ENCODE data around the gene POLR2L.

POLR2L gene

DNA sequence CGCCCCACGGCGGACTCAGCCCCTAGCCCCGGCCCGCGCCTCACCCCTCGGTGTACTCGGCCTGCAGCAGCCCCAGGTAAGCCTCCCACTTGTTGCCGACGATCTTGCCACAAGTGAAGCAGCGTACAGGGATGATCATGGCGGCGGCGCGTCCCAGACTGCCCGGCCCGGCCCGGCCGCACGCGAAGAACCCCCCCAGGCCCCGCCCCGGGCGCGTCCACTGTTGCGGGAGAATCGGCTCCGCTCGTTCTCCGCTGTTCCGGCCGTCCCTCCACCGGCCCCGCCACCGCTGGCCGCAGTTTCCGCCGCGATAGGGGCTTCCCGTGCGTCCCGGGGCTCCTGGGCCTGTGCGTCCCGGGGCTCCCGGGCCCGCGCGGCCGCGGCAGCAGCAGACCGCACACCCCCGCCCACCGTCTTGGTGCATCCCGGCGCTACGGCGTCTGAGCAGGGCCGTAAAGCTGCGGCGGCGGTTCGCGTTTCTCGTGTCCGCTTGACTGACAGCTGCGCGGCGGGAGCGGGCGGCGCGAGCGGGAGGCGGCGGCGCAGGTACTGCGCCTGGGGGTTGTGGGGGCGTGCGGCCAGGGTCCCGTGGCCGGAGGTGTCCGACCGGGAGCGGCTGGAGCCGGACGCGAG lies at the start of gene POLR2L, which contains the start of gene TSPAN4:
Gene POLR2L (minus strand): TSS at position 160 of the 633 bp plus-strand sequence. CDS start 21 bp downstream, at position 139.
Gene TSPAN4 (plus strand): TSS at position 483 of the 633 bp plus-strand sequence. CDS start 7,453 bp downstream, outside the sequence.
- in situ Hi-C loops (cut with MboI; ENCODE audit: low sequenced_read_pairs) = no loop called here

GRCh38 chr11:890794-891540 lies 48.6 kb upstream of the POLR2L start:
- in situ Hi-C loops (cut with MboI; ENCODE audit: low sequenced_read_pairs) = no loop called here

GRCh38 chr11:889687-890475 lies 47.6 kb upstream of the POLR2L start:
- in situ Hi-C loops (cut with MboI; ENCODE audit: low sequenced_read_pairs) = no loop called here

GRCh38 chr11:889257-889656 lies 46.9 kb upstream of the POLR2L start:
- in situ Hi-C loops (cut with MboI; ENCODE audit: low sequenced_read_pairs) = no loop called here

DNA sequence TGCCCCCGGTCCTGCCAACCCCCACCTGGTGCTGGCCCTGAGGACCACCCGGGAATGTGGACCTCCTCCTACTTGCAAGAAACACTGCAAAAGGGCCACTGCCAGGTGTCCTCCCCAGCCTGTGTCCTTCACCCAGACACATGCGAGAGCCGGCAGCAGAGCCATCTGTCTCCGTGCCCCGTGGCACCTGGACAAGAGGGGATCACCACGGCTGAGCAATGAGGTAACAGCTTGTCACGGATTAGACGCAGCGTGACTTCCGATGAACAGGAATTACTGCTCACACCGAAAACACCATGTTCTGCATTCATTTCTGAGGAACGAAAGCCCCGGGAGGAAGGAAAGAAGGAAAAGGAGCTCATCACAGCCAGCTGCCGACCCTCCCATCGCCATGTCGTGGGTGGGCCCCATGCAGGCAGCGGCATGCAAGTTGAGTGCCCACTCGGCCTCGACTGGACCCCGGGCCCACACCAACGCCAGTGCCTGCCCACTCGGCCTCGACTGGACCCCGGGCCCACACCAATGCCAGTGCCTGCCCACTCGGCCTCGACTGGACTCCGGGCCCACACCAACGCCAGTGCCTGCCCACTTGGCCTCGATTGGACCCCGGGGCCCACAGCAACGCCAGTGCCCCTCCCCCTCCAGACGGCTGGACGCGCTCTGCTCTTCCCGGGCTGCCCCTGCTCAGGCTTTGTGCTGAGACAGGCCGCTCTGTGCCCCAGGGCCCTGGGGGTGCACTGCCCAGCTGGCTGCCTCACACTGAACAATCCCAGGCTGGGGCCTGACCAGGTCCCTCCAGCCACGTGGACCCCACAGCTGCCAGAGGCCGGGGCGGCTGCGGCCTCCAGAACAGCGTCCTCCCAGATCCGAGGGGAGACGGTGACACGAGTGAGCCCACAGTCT lies 46.2 kb upstream of the POLR2L start:
- in situ Hi-C loops (cut with MboI; ENCODE audit: low sequenced_read_pairs) = no loop called here

DNA sequence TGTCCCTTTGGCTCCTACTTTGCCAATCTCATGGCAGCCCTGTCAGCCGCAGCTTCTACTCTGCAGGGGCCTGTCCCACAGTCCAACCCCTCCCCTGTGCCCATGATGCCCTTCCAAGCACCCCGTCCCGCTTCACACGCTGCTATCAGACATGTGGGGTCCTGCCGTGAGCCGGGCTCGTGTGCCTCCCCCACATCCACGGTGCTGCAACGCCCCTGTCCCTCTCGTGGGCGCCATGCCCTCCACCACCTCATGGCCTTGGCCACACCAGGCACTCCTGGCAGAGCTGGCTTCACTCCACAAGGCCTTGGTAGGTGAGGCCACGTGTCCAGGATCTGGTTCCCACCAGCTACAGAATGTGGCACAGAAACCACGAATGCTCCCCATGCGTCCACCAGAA lies 45.3 kb upstream of the POLR2L start:
- in situ Hi-C loops (cut with MboI; ENCODE audit: low sequenced_read_pairs) = no loop called here

DNA sequence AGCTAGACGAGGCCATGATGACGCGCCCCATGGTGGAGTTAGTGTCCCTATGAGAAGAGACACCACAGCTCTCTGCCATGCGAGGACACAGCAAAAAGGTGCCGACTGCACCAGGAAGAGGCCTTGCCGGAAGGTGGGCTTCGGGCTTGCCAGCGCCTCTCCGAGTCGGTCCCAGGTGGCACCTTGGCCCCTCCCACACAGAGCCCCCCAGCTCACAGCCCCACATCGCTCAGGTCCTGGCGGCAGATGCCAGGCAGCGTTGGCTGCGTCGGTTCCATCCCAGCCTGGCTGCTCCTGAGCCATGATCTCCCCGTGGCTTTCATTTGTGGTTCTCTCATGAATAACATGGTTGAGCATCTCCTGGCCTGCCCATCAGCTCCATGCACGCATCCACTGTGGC lies 44.2 kb upstream of the POLR2L start:
- in situ Hi-C loops (cut with MboI; ENCODE audit: low sequenced_read_pairs) = no loop called here

GRCh38 chr11:884578-885070 lies 42.3 kb upstream of the POLR2L start:
- in situ Hi-C loops (cut with MboI; ENCODE audit: low sequenced_read_pairs) = no loop called here

DNA sequence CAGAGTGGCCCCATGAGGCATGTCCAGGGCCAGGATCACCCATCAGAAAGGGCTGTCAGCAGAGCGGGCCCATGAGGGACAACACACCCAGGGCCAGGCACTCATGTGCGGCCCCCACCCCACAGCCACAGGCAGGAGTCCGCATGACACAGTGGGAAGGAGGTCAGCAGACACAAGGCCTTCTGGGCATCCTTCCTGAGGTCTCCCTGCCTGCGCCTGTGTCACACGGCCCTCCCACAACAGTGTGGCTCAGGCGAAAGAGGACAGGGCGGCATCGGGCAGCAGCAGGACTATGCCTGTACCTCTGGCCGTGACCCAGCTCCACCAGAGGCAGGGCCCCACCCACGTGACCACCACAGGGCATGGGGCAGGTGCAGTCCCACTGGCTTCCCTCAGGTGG lies 41.2 kb upstream of the POLR2L start:
- in situ Hi-C loops (cut with MboI; ENCODE audit: low sequenced_read_pairs) = no loop called here

DNA sequence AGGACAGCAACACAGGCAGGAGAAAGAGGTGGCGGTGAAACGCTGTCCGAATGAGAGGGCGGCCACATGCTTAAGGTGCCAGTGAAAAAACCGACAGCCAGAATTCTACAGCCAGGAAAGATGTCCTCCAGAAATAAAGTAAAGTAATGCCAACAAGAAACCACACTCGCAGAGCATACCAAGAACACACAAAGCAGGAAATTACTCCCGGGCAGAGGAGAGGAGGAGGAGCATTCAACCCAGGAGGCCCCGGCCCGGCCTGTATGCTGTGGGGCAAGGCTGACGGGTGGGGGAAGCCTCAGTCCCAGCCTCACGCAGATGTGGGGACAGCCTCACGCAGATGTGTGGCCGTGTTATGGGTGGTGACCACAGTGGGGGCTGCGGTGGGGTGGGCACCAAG lies 40.3 kb upstream of the POLR2L start:
- in situ Hi-C loops (cut with MboI; ENCODE audit: low sequenced_read_pairs) = no loop called here

GRCh38 chr11:880447-880846 lies 38.1 kb upstream of the POLR2L start:
- in situ Hi-C loops (cut with MboI; ENCODE audit: low sequenced_read_pairs) = no loop called here

GRCh38 chr11:877565-877964 lies 35.2 kb upstream of the POLR2L start:
- in situ Hi-C loops (cut with MboI; ENCODE audit: low sequenced_read_pairs) = no loop called here

DNA sequence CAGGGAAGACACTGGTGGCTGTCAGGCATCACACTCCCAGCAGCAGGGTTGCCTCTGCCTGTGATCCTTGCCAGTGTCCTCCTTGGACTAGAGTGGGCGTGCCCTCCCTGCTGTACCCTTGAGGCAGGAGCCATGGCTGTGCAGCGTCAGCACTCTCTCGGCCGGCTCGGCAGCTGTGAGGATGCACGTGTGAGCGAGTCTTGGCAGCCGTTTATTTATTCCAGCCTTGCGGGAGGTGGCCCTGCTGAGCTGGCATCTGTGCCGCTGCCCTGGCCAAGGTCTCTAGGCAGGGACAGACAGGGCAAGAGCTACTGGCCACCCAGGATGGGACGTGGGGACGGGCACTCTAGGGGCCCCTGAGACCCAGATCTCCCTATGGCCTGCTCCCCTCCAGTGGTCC lies 34.2 kb upstream of the POLR2L start:
- in situ Hi-C loops (cut with MboI; ENCODE audit: low sequenced_read_pairs) = no loop called here

DNA sequence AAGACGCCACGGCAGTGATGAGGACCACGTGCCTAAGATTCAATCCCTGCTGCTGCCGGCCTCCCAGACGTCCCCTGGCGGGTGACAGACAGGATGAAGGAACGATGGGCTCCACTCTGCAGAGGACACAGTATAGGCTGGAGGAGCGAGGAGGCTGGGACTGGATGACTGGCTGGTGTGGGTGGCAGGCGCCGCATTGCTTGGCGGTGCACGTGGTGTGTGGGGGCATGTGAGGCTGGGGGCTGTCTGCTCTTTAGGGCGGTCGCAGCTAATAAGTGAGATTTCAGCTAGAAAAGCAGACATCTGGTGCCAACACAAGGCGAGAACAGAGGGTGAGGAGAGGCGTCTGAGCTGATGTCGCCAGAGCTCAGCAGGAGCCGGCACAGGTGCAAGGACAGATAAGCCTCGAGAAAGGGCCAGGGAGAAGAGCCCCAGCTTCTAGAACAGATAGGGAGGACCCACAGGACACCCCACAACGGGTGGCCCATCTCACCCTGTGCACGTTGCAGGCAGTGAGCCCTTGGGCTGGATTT lies 33.5 kb upstream of the POLR2L start:
- in situ Hi-C loops (cut with MboI; ENCODE audit: low sequenced_read_pairs) = no loop called here

DNA sequence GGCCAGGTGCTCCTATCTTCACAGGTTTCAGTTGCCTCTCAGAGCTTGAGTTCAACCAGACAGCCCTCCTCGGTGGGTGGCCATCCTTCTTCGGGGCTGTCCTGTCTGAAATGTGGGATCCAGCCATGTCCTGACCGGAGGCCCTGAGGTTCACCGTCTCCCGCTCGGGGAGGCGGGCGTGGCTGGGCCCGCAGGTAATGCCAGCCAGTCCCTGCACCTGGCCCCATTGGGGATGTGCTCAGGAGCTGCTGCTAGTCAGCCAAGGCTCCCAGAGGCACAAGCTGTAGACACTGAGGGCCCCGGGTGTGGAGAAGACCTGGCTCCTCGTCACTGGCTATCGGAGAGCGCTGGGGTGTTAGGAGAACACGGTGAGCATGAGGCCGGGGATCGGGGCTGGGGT lies 32.9 kb upstream of the POLR2L start:
- in situ Hi-C loops (cut with MboI; ENCODE audit: low sequenced_read_pairs) = no loop called here

DNA sequence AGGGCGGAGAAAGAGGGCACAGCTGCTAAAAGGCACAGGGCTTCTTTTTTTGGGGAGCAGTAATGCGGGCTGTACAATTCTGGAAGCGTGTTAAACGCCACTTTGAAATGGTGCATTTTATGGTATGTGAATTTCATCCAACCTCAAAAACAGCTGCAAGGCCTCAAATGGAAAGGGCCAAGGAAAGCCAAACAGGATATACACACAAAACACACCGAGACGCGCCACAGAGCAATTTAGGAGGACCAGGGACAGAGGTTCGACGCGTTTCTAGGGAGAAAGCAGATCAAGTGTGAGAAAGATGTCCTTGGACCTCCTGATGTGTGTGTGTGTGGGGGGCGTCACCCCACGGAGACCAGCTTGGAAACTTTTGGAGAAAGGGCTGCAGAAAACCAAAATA lies 31.4 kb upstream of the POLR2L start:
- in situ Hi-C loops (cut with MboI; ENCODE audit: low sequenced_read_pairs) = loop anchor here (25.0 kb wide), 1 partner anchor 189 kb away; the partner anchor contains the start of gene MUC2

DNA sequence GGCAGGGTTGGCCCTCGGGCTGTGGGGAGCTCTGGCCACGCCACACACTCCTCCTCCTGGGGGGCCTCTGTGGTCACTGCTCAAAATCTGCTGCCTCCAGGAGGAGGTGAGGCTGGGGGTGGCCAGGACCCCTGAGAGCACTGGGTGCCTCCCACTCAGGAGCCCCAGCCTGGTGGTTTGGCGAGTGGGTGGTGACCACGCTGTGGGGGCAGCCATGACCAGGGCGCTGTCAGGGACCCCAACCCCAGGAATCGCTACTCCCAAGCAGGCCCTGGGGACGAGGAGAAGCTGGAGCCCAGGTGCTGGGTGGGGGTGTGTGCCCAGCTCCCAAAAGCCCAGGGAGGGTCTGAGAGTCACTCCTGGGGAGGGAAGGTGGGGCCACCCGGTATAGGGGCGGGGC lies 30.5 kb upstream of the POLR2L start:
- in situ Hi-C loops (cut with MboI; ENCODE audit: low sequenced_read_pairs) = loop anchor here (25.0 kb wide), 1 partner anchor 190 kb away; the partner anchor contains the start of gene MUC2

- in situ Hi-C loops (cut with MboI; ENCODE audit: low sequenced_read_pairs) = loop anchor here (25.0 kb wide), 1 partner anchor 191 kb away; the partner anchor contains the start of gene MUC2
Measured at GRCh38 chr11:871472-871871, 29.1 kb upstream of the POLR2L start.

DNA sequence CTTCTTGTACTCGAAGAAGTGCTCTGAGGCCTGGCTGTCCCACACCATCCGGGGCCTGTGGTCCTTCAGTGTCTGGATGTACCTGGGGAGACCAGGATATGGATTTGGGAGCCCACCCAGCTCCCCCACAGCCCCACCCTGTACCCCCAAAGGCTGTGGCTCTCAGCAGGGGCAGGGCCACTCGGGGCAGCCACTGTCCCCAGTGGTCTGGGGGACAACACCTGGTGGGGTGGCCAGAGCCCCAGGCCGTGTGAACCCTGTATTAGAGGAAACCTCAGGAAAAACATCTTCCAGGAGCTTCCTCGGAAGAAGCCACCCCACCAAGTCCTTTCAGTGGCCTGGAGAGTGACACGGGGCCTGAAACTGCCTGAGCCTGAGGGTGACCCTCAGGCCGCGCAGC lies 28.1 kb upstream of the POLR2L start:
- in situ Hi-C loops (cut with MboI; ENCODE audit: low sequenced_read_pairs) = loop anchor here (25.0 kb wide), 1 partner anchor 192 kb away; the partner anchor contains the start of gene MUC2

- in situ Hi-C loops (cut with MboI; ENCODE audit: low sequenced_read_pairs) = loop anchor here (25.0 kb wide), 1 partner anchor 192 kb away; the partner anchor contains the start of gene MUC2
Measured at GRCh38 chr11:870127-870413, 27.7 kb upstream of the POLR2L start.
